Choroid plexus epithelial cell (primary cell): ENCODE results near the gene ZNF487.

ENCODE experiments used
- DNase-seq: peaks from one replicate; pipeline ENCODE4 v3.0.0-alpha.2; 2010; ENCODE audit warnings: low read depth
- H3K4me3 ChIP-seq: 2 replicates; pipeline ENCODE4 v1.5.1; 2011; ENCODE audit warnings: low read depth, mild to moderate bottlenecking, control low read depth, low read length, moderate library complexity
- TF ChIP-seq, protein P1 (sequence below): conservative IDR thresholded peaks from 2 replicates; pipeline ENCODE4 v1.5.1; 2011; ENCODE audit warnings: low read depth, mild to moderate bottlenecking, control low read depth, inconsistent platforms, low read length, moderate library complexity

Gene ZNF487

GRCh38 chr10:43393606-43394360 is 43.1 kb upstream of the ZNF487 start:
- no peak for DNase-seq
- TF ChIP-seq, protein P1, sequence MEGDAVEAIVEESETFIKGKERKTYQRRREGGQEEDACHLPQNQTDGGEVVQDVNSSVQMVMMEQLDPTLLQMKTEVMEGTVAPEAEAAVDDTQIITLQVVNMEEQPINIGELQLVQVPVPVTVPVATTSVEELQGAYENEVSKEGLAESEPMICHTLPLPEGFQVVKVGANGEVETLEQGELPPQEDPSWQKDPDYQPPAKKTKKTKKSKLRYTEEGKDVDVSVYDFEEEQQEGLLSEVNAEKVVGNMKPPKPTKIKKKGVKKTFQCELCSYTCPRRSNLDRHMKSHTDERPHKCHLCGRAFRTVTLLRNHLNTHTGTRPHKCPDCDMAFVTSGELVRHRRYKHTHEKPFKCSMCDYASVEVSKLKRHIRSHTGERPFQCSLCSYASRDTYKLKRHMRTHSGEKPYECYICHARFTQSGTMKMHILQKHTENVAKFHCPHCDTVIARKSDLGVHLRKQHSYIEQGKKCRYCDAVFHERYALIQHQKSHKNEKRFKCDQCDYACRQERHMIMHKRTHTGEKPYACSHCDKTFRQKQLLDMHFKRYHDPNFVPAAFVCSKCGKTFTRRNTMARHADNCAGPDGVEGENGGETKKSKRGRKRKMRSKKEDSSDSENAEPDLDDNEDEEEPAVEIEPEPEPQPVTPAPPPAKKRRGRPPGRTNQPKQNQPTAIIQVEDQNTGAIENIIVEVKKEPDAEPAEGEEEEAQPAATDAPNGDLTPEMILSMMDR: no peak
- H3K4me3 ChIP-seq: no peak overlapping the region

- TF ChIP-seq, protein P1: no peak
- peak overlapping the region; percentile 74 for H3K4me3 ChIP-seq
- DNase-seq: no peak
Measured at GRCh38 chr10:43394868-43395267, 42.0 kb upstream of the ZNF487 start.

DNA sequence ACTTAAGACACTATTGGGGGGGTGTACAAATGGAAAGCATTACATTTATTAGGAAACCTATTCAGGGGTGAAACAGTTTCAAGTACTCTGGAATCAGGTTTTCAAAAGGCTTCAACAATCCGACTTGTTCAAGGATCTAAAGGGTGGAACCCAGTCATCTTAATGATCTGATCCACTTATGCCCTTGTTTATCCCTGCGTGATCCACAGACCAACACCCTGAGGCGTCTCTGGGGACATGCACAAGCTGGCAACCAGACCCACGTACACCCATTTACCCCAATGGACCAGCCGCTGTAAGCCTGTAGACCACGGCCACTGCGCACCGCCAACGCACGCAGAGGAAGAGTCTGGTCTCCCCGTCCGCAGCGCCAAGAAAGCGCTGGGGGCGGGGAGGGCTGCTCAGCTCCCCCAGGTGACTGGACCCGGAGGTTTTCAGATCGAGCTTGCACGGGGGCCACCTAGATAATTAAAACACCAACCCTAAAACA is 41.3 kb upstream of the ZNF487 start:
- DNase-seq: peak; percentile 29
- peak overlapping the region; percentile 74 for H3K4me3 ChIP-seq
- TF ChIP-seq, protein P1: no peak

GRCh38 chr10:43396061-43396927 is 40.6 kb upstream of the ZNF487 start:
- H3K4me3 ChIP-seq: peak overlapping the region; percentile 74
- TF ChIP-seq, protein P1: no peak
- peak; percentile 73 for DNase-seq

GRCh38 chr10:43396928-43397624 is 39.8 kb upstream of the ZNF487 start:
- peak overlapping the region; percentile 74 for H3K4me3 ChIP-seq
- TF ChIP-seq, protein P1: no peak
- DNase-seq: peak; percentile 71

DNA sequence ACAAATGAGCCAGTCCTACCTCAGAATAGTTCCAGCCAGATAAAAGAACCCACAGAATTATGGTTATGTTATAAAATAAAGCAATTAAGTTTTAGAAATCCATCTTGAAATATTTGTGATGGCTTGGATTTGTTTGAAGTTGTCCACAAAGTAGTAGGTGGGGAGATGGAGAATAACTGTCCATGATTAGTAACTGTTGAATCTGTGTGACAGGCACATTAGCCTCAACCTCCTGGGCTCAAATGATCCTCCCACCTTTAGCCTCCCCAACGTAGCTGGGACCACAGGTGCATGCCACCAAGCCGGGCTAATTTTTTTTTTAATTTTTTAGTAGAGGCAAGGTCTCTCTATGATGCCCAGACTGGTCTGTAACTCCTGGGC is 38.0 kb upstream of the ZNF487 start:
- H3K4me3 ChIP-seq: no peak overlapping the region
- no peak for DNase-seq
- TF ChIP-seq, protein P1: no peak
